Measurements from ENCODE around the gene TEAD1.

Gene TEAD1

GRCh38 chr11:12698048-12698447, 23.8 kb downstream of the TEAD1 start:
- peaks cover 100% of the 10 kb centered on the region for H3K79me2 ChIP-seq (ENCODE audit: low read length)
- H3K27ac ChIP-seq (ENCODE audit: low read length), result no peak overlapping the region
- H3F3A ChIP-seq (ENCODE audit: insufficient read depth, low read length), result no peaks in the 10 kb centered on the region
- H3K36me3 ChIP-seq (replicated peaks; ENCODE audit: insufficient read depth, low read length), result no peaks in the 10 kb centered on the region
- H3K4me1 ChIP-seq (ENCODE audit: low read length), result no peaks in the 10 kb centered on the region
- DNase-seq, result no peak
- H3K4me2 ChIP-seq (ENCODE audit: low read depth, low read length), result no peak overlapping the region
- H4K20me1 ChIP-seq (ENCODE audit: insufficient read depth, low read length), result 0 out of 2 replicates have a peak, but pooled peaks cover 4% of the 10 kb centered on the region
- H3K9ac ChIP-seq (ENCODE audit: low read length), result no peak overlapping the region
- H3K27me3 ChIP-seq (replicated peaks; ENCODE audit: insufficient read depth, low read length), result no peaks in the 10 kb centered on the region
- TF ChIP-seq EZH2phosphoT487 (IDR thresholded peaks at IDR 0.05; ENCODE audit: low read length) (no peak), EZH2 (optimal IDR thresholded peaks at IDR 0.05; ENCODE audit: low read depth, low read length) (no peak)
- TF ChIP-seq, protein P1, sequence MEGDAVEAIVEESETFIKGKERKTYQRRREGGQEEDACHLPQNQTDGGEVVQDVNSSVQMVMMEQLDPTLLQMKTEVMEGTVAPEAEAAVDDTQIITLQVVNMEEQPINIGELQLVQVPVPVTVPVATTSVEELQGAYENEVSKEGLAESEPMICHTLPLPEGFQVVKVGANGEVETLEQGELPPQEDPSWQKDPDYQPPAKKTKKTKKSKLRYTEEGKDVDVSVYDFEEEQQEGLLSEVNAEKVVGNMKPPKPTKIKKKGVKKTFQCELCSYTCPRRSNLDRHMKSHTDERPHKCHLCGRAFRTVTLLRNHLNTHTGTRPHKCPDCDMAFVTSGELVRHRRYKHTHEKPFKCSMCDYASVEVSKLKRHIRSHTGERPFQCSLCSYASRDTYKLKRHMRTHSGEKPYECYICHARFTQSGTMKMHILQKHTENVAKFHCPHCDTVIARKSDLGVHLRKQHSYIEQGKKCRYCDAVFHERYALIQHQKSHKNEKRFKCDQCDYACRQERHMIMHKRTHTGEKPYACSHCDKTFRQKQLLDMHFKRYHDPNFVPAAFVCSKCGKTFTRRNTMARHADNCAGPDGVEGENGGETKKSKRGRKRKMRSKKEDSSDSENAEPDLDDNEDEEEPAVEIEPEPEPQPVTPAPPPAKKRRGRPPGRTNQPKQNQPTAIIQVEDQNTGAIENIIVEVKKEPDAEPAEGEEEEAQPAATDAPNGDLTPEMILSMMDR (IDR thresholded peaks at IDR 0.05; ENCODE audit: low read length), result no peak
- H3K9me3 ChIP-seq (replicated peaks; ENCODE audit: insufficient read depth, low read length), result no peaks in the 10 kb centered on the region
- H3K4me3 ChIP-seq (ENCODE audit: low read length), result no peak overlapping the region
- no peak overlapping the region for H2AFZ ChIP-seq (ENCODE audit: low read length)
- no peaks in the 10 kb centered on the region for H3K9me2 ChIP-seq (replicated peaks; ENCODE audit: insufficient read depth, low read length)

DNA sequence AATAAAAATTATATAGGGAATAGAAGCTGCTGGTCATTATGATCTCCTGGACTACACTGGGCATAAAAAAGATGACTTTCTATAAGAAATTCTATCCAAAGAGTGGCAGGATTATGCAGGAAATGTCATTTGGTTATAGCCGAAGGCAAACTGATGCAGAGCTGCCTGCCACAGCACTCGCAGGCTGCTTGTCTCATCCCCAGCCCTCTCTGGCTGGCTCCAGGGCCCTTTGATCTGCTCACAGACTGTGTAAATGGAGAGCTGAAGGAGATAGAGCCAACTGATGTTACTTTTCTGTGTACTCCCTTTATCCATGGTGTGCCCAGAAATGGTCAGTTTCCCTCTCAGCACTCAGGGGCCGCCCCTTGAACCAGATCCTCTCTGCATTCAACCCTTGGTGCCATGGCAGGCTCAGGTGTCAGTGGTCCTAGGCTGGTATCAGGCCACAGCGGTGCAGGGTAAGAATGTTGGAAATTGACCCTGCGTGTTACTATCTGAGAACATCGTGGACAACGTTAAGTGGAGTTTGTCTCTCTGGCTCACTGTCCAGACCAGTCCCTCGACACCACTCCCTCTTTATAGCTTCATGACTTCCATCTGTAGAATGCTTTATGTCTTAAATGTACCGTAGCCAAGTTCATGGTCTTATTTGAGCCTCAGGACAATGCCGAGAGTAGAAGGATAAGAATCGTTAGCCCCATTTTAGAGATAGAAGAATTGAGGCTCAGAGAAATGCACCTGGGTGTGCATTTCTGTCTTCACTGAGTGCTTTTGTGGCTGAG, 27.8 kb downstream of the TEAD1 start:
- Histone ChIP-seq H4K20me1 (ENCODE audit: insufficient read depth, low read length) (no peaks in the 10 kb centered on the region), H3K9me3 (replicated peaks; ENCODE audit: insufficient read depth, low read length) (no peaks in the 10 kb centered on the region), H3K9ac (ENCODE audit: low read length) (no peak overlapping the region), H3K79me2 (ENCODE audit: low read length) (peaks cover 87% of the 10 kb centered on the region), H3K27me3 (replicated peaks; ENCODE audit: insufficient read depth, low read length) (no peaks in the 10 kb centered on the region), H3K4me1 (ENCODE audit: low read length) (peaks cover 26% of the 10 kb centered on the region), H3F3A (ENCODE audit: insufficient read depth, low read length) (peaks cover 23% of the 10 kb centered on the region), H2AFZ (ENCODE audit: low read length) (no peak overlapping the region), H3K4me2 (ENCODE audit: low read depth, low read length) (no peak overlapping the region), H3K4me3 (ENCODE audit: low read length) (no peak overlapping the region), H3K27ac (ENCODE audit: low read length) (no peak overlapping the region), H3K36me3 (replicated peaks; ENCODE audit: insufficient read depth, low read length) (no peaks in the 10 kb centered on the region), H3K9me2 (replicated peaks; ENCODE audit: insufficient read depth, low read length) (no peaks in the 10 kb centered on the region)
- TF ChIP-seq EZH2phosphoT487 (IDR thresholded peaks at IDR 0.05; ENCODE audit: low read length), result no peak
- TF ChIP-seq, protein P1 (IDR thresholded peaks at IDR 0.05; ENCODE audit: low read length), result no peak
- no peak for TF ChIP-seq EZH2 (optimal IDR thresholded peaks at IDR 0.05; ENCODE audit: low read depth, low read length)
- DNase-seq, result no peak

- DNase-seq, result no peak
- H3K4me2 ChIP-seq (ENCODE audit: low read depth, low read length), result no peak overlapping the region
These were observed 28.8 kb downstream of the TEAD1 start for GRCh38 chr11:12702999-12703453.

More at GRCh38 chr11:12702999-12703453, 28.8 kb downstream of the TEAD1 start:
- H3K4me1 ChIP-seq (ENCODE audit: low read length), result peaks cover 35% of the 10 kb centered on the region
- TF ChIP-seq, protein P1 (IDR thresholded peaks at IDR 0.05; ENCODE audit: low read length), result no peak
- TF ChIP-seq EZH2phosphoT487 (IDR thresholded peaks at IDR 0.05; ENCODE audit: low read length), result no peak
- no peak for TF ChIP-seq EZH2 (optimal IDR thresholded peaks at IDR 0.05; ENCODE audit: low read depth, low read length)
- H3K9ac ChIP-seq (ENCODE audit: low read length), result no peak overlapping the region
- no peaks in the 10 kb centered on the region for H4K20me1 ChIP-seq (ENCODE audit: insufficient read depth, low read length)
- peaks cover 83% of the 10 kb centered on the region for H3K79me2 ChIP-seq (ENCODE audit: low read length)
- H3K27ac ChIP-seq (ENCODE audit: low read length), result no peak overlapping the region
- H3F3A ChIP-seq (ENCODE audit: insufficient read depth, low read length), result peaks cover 33% of the 10 kb centered on the region
- no peaks in the 10 kb centered on the region for H3K27me3 ChIP-seq (replicated peaks; ENCODE audit: insufficient read depth, low read length)
- no peaks in the 10 kb centered on the region for H3K9me3 ChIP-seq (replicated peaks; ENCODE audit: insufficient read depth, low read length)
- no peaks in the 10 kb centered on the region for H3K9me2 ChIP-seq (replicated peaks; ENCODE audit: insufficient read depth, low read length)
- no peaks in the 10 kb centered on the region for H3K36me3 ChIP-seq (replicated peaks; ENCODE audit: insufficient read depth, low read length)
- H3K4me3 ChIP-seq (ENCODE audit: low read length), result no peak overlapping the region
- H2AFZ ChIP-seq (ENCODE audit: low read length), result no peak overlapping the region
